ENCODE results near the gene RNF148.

The RNF148 gene

DNA sequence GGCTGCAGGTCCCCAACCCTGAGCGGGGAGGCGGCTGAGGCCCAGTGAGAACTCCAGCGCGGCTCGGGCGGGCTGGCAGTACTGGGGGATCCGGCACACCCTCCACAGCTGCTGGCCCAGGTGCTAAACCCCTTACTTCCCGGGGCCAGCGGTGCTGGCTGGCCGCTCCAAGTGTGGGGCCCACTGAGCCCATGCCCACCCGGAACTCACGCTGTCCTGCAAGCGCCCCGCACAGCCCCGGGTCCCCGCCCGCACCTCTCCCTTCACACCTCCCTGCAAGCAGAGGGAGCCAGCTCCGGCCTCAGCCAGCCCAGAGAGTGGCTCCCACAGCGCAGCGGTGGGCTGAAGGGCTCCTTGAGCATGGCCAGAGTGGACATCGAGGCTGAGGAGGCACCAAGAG lies 28.8 kb downstream of the RNF148 start:
- H3K9ac ChIP-seq (ENCODE audit: low read length) = no peak overlapping the region
- no peaks in the 10 kb centered on the region for H3K4me1 ChIP-seq (ENCODE audit: insufficient read depth, low read length, severe bottlenecking)

DNA sequence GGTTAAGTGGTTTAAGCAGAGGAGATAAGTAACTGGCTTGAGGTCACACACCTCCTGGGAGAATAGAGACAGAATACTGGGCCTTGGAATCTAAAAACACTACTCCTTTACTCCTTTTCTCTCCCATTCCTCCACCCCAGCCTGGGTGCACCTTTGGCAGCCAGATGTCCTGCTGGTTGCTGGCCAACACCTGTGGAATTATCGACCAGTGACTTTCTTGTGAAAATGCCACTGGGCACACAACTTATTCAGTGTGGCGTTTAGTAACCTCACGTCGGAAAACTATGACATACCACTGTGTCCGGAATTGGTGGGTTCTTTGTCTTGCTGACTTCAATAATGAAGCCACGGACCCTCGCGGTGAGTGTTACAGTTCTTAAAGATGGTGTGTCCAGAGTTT lies 30.2 kb downstream of the RNF148 start:
- H3K4me1 ChIP-seq (ENCODE audit: insufficient read depth, low read length, severe bottlenecking) = no peaks in the 10 kb centered on the region
- H3K4me2 ChIP-seq (ENCODE audit: low read length) = no peak overlapping the region
- no peak overlapping the region for H3K27ac ChIP-seq (ENCODE audit: low read depth, low read length, poor library complexity, severe bottlenecking)
- H3K4me3 ChIP-seq (ENCODE audit: low read depth, low read length, poor library complexity, severe bottlenecking) = no peak overlapping the region
- no peaks in the 10 kb centered on the region for H3F3A ChIP-seq (ENCODE audit: insufficient read depth, low read length)
- H2AFZ ChIP-seq (ENCODE audit: low read length) = no peak overlapping the region
- no peaks in the 10 kb centered on the region for H3K27me3 ChIP-seq (ENCODE audit: insufficient read depth, low read length)
- H3K9me2 ChIP-seq (ENCODE audit: low read depth, low read length) = no peaks in the 10 kb centered on the region
- H4K20me1 ChIP-seq (ENCODE audit: insufficient read depth, low read length) = no peaks in the 10 kb centered on the region
- H3K9ac ChIP-seq (ENCODE audit: low read length) = no peak overlapping the region
- TF ChIP-seq EZH2 (IDR thresholded peaks at IDR 0.05; ENCODE audit: borderline replicate concordance, low read length) = no peak
- TF ChIP-seq CTCF (IDR thresholded peaks at IDR 0.05; ENCODE audit: low read length) = no peak
- H3K9me3 ChIP-seq (ENCODE audit: low read length) = no peaks in the 10 kb centered on the region
- H3K36me3 ChIP-seq (ENCODE audit: insufficient read depth, low read length) = no peaks in the 10 kb centered on the region
- no peaks in the 10 kb centered on the region for H3K79me2 ChIP-seq (ENCODE audit: insufficient read depth, low read length)

More for the DNA sequence above, 28.8 kb downstream of the RNF148 start:
- Histone ChIP-seq H4K20me1 (ENCODE audit: insufficient read depth, low read length) (no peaks in the 10 kb centered on the region), H3K79me2 (ENCODE audit: insufficient read depth, low read length) (no peaks in the 10 kb centered on the region), H3K9me3 (ENCODE audit: low read length) (no peaks in the 10 kb centered on the region), H3F3A (ENCODE audit: insufficient read depth, low read length) (no peaks in the 10 kb centered on the region), H3K4me2 (ENCODE audit: low read length) (no peak overlapping the region), H2AFZ (ENCODE audit: low read length) (no peak overlapping the region), H3K27me3 (ENCODE audit: insufficient read depth, low read length) (no peaks in the 10 kb centered on the region), H3K27ac (ENCODE audit: low read depth, low read length, poor library complexity, severe bottlenecking) (no peak overlapping the region), H3K4me3 (ENCODE audit: low read depth, low read length, poor library complexity, severe bottlenecking) (no peak overlapping the region), H3K9me2 (ENCODE audit: low read depth, low read length) (no peaks in the 10 kb centered on the region), H3K36me3 (ENCODE audit: insufficient read depth, low read length) (no peaks in the 10 kb centered on the region)
- TF ChIP-seq CTCF (IDR thresholded peaks at IDR 0.05; ENCODE audit: low read length) (no peak), EZH2 (IDR thresholded peaks at IDR 0.05; ENCODE audit: borderline replicate concordance, low read length) (no peak)

- no peaks in the 10 kb centered on the region for H3K79me2 ChIP-seq (ENCODE audit: insufficient read depth, low read length)
These were observed 39.0 kb downstream of the RNF148 start for GRCh38 chr7:122663733-122664132.

More at GRCh38 chr7:122663733-122664132, 39.0 kb downstream of the RNF148 start:
- H3K4me2 ChIP-seq (ENCODE audit: low read length) = no peak overlapping the region
- H3K4me1 ChIP-seq (ENCODE audit: insufficient read depth, low read length, severe bottlenecking) = no peaks in the 10 kb centered on the region
- no peaks in the 10 kb centered on the region for H3K9me2 ChIP-seq (ENCODE audit: low read depth, low read length)
- H4K20me1 ChIP-seq (ENCODE audit: insufficient read depth, low read length) = no peaks in the 10 kb centered on the region
- H3K4me3 ChIP-seq (ENCODE audit: low read depth, low read length, poor library complexity, severe bottlenecking) = no peak overlapping the region
- H3K9ac ChIP-seq (ENCODE audit: low read length) = no peak overlapping the region
- H2AFZ ChIP-seq (ENCODE audit: low read length) = no peak overlapping the region
- no peaks in the 10 kb centered on the region for H3K9me3 ChIP-seq (ENCODE audit: low read length)
- H3K36me3 ChIP-seq (ENCODE audit: insufficient read depth, low read length) = no peaks in the 10 kb centered on the region
- H3K27ac ChIP-seq (ENCODE audit: low read depth, low read length, poor library complexity, severe bottlenecking) = no peak overlapping the region
- TF ChIP-seq EZH2 (IDR thresholded peaks at IDR 0.05; ENCODE audit: borderline replicate concordance, low read length) = no peak
- no peak for TF ChIP-seq CTCF (IDR thresholded peaks at IDR 0.05; ENCODE audit: low read length)
- no peaks in the 10 kb centered on the region for H3K27me3 ChIP-seq (ENCODE audit: insufficient read depth, low read length)
- H3F3A ChIP-seq (ENCODE audit: insufficient read depth, low read length) = no peaks in the 10 kb centered on the region
